GM21381 (cell line): ENCODE results near the gene TTC7B.

Experiments
- ATAC-seq: cut with Tn5 transposase; IDR thresholded peaks from one replicate; pipeline ENCODE4 v1.9.1; 2021; ENCODE audit warnings: mild to moderate bottlenecking, moderate library complexity; ENCODE audit not compliant: unreplicated experiment

Gene TTC7B

DNA sequence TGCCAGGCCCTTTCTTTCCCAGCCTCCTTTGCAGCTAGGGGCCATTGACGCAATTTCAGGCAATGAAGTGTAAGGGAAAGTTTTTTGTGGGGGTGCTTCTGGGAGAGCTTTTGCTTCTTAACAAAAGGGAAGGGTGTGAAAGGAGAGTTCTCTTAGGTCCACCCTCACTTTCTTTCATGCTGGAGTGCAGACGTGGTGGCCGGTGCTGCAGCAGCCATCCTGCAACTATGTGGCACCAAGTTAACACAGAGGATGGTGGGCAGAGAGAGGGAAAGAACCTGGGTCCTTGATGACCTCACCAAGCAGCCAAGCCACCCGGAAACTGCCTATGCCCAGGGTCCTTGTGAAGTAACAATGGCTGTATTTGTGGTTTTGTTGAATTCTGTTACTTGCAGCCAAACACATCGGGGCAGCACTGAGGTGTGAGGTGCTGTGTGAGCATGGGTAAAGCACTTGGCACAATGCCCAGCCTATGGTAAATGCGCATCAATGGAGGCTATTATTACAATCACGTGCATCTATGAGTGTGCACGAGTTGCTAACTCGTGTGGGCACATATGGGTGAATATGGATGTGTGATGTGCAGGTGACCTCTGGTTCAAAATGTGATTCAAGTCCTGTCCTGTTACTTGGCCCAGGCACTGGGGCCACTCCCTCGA, 296.8 kb downstream of the TTC7B start:
- ATAC-seq, result no peak

DNA sequence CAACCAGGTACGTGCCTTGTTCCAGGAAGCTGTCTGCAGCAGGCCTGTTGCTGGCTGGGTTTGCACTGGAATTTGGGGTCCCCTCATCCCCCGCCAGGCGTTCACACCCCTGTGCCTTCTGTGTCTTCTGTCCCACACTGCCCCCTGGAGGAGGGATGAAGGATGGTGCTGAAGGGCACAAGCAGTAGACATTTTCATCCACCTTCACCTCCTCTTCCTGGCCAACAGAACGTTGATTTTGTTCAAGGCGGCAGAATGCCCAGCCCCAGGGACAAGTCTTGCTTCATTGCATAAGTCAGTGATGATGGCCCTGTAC, 297.3 kb downstream of the TTC7B start:
- no peak for ATAC-seq

DNA sequence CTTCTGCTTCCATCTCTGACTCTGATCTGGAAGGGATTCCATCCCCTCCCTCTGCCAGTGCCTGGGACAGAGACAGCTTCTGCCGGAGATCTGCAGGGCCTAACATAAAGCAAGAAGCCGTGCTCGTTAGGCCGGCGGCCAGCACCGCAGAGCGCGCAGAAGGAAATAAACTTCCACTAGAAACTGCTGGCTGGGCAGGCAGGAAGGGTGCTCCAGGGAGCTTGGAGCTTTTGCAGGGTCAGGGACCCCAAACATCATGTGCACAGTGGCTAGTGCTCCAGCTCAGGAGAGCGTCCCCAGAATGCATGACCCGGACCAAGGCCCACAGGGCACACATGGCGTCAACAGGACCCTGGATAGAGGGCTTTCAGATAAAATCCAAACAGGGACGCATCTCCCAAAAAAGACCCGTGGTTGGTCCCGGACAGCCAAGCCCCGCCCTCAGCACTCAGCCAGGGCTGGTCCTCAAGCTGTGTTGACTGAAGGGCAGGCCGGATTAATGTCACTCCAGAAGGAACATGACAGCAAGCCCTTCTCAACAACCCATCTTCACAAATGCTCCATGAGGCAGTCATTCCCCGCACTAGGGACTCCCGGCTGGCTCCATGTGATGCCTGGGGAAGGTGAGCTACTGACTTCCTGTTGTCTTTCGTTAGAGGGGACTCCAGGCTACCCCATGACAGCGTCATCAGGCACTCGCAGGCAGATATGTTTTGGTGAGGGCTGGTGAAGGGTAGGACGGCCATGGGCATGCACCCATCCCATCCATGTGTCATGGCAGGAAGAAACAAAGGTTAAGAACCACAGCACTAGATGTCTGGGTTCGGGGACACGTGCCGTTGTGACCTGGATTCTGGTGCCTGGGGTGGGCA, 297.9 kb downstream of the TTC7B start:
- ATAC-seq, result no peak

GRCh38 chr14:90517076-90517841, 299.0 kb downstream of the TTC7B start:
- no peak for ATAC-seq

- ATAC-seq, result no peak
These were observed 301.7 kb downstream of the TTC7B start for GRCh38 chr14:90514566-90514965.

GRCh38 chr14:90514015-90514398, 302.2 kb downstream of the TTC7B start:
- ATAC-seq, result no peak

- no peak for ATAC-seq
These were observed 302.8 kb downstream of the TTC7B start for GRCh38 chr14:90513161-90514014.

DNA sequence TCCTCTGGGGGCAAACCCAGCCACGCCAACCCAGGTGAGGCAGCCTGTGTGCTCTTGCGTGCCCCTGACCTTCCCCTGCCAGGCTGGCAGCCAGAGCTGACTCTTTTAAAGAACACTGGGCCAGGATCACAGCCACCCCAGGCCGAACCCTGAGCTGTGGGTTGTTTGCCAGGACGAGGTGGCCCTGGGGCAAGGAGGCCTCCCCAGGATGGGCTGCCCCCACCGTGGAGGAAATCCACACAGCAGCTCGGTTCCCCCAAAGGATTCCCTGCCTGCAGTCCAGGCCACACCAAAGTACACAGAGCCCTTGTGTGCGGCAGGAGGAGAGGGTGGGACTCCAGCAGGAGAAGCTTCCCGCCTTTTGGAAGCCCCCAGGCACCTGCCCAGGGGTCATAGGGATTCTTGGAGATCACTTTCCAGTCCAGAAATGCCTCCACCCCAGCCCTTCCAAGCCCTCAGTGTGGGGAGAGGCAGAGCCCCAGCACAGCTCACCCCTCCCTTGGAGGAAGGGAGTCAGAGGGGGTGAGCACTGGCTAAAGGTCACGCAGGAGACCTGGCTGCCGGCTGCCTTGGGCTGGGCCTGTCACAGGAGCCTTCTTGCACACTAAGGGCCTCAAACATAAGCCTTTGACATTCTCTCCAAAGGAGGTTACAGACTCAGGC, 303.8 kb downstream of the TTC7B start:
- no peak for ATAC-seq

DNA sequence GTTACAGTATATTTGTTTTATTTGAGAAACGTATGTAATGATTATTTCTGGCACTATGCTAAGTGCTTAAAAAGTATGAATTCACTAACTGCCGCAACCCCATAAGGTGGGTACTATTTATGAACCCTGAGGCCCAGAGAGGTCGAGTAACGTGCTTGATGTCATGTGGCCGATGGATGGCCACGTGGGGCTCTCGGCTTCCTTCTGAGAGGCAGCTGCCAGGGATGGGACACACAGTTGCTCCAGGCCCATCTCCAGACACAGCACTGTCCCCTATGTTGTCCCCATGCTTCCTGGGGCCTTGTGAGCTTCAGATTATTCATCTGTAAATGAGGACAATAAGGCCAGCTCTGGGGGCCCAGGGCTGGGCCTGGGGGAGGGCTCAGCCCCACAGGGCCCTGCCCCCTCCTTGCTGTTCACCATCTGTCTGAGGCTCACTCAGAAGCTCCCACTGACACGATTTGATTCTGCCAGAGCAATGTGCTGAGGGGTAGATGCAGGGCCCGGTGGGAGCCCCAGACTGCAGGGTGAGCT, 304.4 kb downstream of the TTC7B start:
- ATAC-seq, result no peak

DNA sequence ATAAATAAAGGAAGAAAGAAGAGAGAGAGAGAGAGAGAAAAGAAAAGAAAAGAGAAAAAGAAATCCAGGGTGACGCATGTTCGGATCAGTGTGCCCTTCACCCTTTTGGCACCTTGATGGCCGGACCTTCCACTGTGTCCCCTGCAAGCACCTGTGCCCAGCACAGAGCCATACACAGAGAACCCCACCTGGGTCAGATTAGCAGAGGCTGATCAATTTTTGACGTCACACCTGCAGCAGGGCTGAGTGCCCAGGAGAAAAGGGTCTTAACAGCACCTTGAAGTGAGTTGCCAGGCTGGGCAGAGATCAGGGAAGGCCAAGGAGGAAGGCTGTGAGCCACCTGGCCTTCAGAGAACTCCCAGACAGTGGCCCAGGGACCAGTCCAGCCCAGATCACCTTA, 305.0 kb downstream of the TTC7B start:
- ATAC-seq, result no peak

DNA sequence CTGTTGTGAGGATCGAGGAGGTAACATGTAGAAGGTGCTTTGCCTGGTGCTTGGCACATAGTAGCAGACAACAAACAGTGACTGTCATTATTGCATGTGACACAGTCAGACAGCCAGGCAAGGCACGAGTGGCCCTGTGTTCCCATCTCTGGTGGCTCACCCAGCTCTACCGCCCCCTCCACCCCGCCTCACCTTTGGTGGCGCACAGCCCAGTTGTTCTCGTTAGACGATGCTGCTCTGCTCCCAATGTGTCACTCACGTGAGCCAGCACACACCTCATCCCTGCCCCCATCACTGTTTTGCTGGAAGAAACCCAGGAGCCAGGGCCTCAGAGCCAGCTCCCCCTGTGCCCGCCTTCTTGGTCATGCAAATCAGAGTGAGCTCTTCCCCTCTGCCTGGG, 306.1 kb downstream of the TTC7B start:
- no peak for ATAC-seq

- ATAC-seq, result no peak
These were observed 306.8 kb downstream of the TTC7B start for GRCh38 chr14:90509403-90509802.

DNA sequence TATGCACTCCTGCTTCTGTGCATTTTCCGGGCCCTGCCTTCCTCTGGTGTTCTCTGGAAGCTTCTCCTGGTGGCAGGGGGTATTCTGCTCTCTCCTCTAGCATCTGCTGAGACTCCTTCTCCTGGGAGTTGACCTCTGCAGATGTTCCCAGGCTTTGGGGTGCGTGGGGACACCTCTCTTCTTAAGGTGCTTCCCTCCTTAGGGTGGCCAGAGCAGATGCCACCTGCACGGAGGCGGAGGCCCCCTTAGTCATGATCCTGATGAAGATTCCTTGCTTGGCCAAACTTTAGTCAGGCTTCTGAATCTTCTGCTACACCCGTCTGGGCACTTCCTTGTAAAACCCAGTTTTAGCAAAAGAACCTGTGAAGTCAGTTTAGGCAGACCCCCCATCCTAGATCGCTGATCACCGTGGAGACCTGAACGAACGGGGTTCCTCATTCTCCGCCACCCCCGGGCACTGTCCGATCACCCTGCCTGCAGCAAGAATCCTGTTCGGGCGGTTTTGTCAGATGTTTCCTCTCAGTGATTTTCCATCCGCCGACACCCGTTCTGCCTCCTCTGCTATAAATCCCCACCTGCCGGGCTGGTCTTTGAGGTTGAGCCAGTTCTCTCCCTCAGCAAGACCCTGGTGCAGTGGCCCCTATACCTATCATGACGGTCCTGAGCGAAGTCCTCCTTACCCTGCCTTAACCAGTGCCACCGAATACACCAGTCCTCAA, 307.5 kb downstream of the TTC7B start:
- ATAC-seq, result no peak

DNA sequence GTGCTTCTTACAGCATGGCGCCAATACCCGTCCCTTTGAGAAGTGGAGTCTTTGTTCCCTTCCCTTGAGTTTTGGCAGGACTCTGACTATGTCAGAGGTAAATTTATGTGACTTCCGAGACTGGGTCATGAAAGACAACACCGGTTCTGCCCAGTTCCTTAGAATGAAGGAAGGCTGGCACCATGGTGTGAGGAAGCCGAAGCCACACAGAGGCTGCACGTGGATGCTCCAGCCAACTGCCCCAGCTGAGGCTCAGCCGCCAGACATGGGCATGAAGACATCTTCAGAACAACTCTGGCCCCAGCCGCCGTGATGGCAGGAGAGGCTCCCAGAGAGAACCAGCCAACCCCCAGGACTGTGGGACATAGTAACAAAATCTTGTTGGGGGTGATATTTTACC, 308.2 kb downstream of the TTC7B start:
- ATAC-seq, result no peak

GRCh38 chr14:90507428-90507827, 308.8 kb downstream of the TTC7B start:
- ATAC-seq, result no peak

- no peak for ATAC-seq
These were observed 309.5 kb downstream of the TTC7B start for GRCh38 chr14:90506748-90507147.

DNA sequence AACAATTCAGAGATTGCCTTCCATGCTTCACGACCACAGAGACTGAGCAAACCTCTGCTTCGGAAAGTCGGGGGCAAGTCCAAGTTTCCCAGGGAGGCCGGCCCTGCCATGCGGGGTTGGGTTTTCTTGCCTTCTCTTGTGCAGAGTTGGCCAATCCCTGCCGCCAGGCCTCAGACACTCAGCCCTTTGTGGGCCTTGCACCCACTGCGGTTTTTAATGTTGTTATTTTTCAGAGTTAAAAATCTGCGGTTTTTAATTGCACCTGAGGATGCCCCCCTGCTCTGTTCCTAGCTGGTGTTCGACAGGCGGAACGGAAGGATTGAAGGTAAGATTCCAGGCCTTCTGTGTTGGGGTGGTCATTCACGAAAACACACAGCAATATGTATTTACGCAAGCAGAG, 310.7 kb downstream of the TTC7B start:
- no peak for ATAC-seq

GRCh38 chr14:90504643-90505042, 311.6 kb downstream of the TTC7B start:
- ATAC-seq, result no peak

DNA sequence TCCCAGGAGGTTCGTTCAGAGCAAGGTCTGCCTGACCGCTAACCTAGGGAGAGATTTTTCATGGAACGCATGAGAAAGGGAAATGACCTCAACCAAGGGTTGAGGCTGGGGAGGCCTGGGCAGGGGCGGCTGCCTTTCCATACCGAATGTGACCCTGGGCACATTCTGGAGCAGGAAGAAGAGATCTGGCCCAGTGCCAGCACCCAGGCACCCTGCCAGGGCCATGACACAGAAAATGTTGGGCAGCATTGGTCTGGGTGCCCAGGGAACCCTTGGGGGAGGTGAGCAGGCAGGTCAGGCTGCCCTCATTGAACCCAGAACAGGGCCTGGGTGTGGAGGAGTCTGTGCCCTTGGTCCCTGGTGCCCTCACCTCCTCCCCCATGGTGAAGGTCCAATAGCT, 312.6 kb downstream of the TTC7B start:
- ATAC-seq, result no peak

DNA sequence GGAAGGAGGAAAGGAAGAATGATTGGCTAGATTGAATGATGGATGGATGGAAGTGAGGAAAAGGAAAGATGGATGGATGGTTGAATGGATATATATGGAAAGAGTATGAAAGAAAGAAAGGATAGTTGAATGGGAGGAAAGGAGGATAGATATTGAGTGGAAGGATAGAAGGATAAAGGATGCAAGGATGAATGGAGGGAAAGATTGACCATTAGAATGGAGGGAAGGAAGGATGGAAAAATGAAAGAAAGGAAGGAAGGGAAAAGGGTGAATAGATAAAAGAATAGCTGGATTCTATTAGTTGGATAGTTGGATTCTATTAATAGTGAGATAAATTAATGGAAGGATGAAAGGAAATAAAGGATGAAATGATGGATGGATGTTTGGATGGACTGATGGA, 313.5 kb downstream of the TTC7B start:
- no peak for ATAC-seq
